IMR-90 (cell line): ENCODE results near the gene MAML3. TPM values are rescaled to one million over a fixed set of nuclear protein-coding genes. Genes with fewer than 3 reads are reported as not detected.

ENCODE experiments used
- ATAC-seq: fragments of 200-7000 bp; cut with Tn5 transposase; 2 replicates; pipeline ENCODE4 v1.9.1; 2020; ENCODE audit warnings: low read depth, mild to moderate bottlenecking, moderate library complexity
- BruUV-seq: library from RNA; stranded (reverse); fragments of 400-500 nt; replicated peaks from 2 replicates; lab custom pipeline; 2021; lab: Mats Ljungman, UMichigan
- CTCF ChIA-PET: fragments of 300-600 bp; formaldehyde crosslinking; extraction: SDS; loops from one replicate; lab custom pipeline; 2021; ENCODE audit warnings: antibody characterized with exemption; lab: Yijun Ruan, JAX
- POLR2A ChIA-PET: fragments of 300-600 bp; sonication (Branson Sonifier 250); formaldehyde crosslinking; loops from one replicate; lab custom pipeline; 2022; ENCODE audit warnings: antibody characterized with exemption; ENCODE audit not compliant: unreplicated experiment; lab: Charles Lee
- DNase-seq: peaks from one replicate; pipeline ENCODE4 v3.0.0; 2013
- H2AFZ ChIP-seq: replicated peaks from 2 replicates; pipeline ENCODE3; 2013; ENCODE audit warnings: low read length, mild to moderate bottlenecking; ENCODE audit not compliant: poor library complexity
- H2AK5ac ChIP-seq: 2 replicates; pipeline ENCODE4 v1.6.1; 2013; ENCODE audit warnings: low read depth, low read length, inconsistent platforms
- H2AK9ac ChIP-seq: replicated peaks from 2 replicates; pipeline ENCODE3; 2013; ENCODE audit warnings: mild to moderate bottlenecking, low read depth, low read length, moderate library complexity; ENCODE audit not compliant: poor library complexity
- H2BK120ac ChIP-seq: 2 replicates; pipeline ENCODE4 v1.6.1; 2013; ENCODE audit warnings: low read depth, low read length, inconsistent platforms
- H2BK15ac ChIP-seq: 3 replicates; pipeline ENCODE4 v1.6.1; 2013; ENCODE audit warnings: low read depth, low read length, inconsistent platforms
- H2BK20ac ChIP-seq: 2 replicates; pipeline ENCODE4 v1.6.1; 2013; ENCODE audit warnings: low read depth, mild to moderate bottlenecking, inconsistent platforms, low read length, moderate library complexity
- H2BK5ac ChIP-seq: 2 replicates; pipeline ENCODE4 v1.6.1; 2013; ENCODE audit warnings: mild to moderate bottlenecking, low read depth, low read length, inconsistent platforms; ENCODE audit not compliant: poor library complexity, severe bottlenecking
- H3K14ac ChIP-seq: replicated peaks from 2 replicates; pipeline ENCODE4 v1.6.1; 2013; ENCODE audit warnings: low read depth, low read length, inconsistent platforms
- H3K18ac ChIP-seq: 2 replicates; pipeline ENCODE4 v1.6.1; 2013; ENCODE audit warnings: low read depth, low read length, control low read depth
- H3K23ac ChIP-seq: 2 replicates; pipeline ENCODE4 v1.6.1; 2013; ENCODE audit warnings: low read depth, low read length, inconsistent platforms
- H3K27ac ChIP-seq: 2 replicates; pipeline ENCODE4 v1.5.1; 2013; ENCODE audit warnings: mild to moderate bottlenecking, control low read depth, low read length; ENCODE audit not compliant: insufficient read depth
- H3K27me3 ChIP-seq: 2 replicates; pipeline ENCODE4 v1.6.1; 2013; ENCODE audit warnings: low read length; ENCODE audit not compliant: control insufficient read depth, insufficient read depth
- H3K36me3 ChIP-seq: 2 replicates; pipeline ENCODE4 v1.6.1; 2013; ENCODE audit warnings: low read length, mixed read lengths; ENCODE audit not compliant: control insufficient read depth, insufficient read depth
- H3K4ac ChIP-seq: 2 replicates; pipeline ENCODE4 v1.6.1; 2013; ENCODE audit warnings: low read depth, low read length, inconsistent platforms
- H3K4me1 ChIP-seq: 2 replicates; pipeline ENCODE4 v1.6.1; 2013; ENCODE audit warnings: low read length, mixed read lengths; ENCODE audit not compliant: control insufficient read depth, insufficient read depth
- H3K4me2 ChIP-seq: 2 replicates; pipeline ENCODE4 v1.6.1; 2013; ENCODE audit warnings: low read depth, mild to moderate bottlenecking, control low read depth, low read length, moderate library complexity
- H3K4me3 ChIP-seq: 2 replicates; pipeline ENCODE4 v1.5.1; 2013; ENCODE audit warnings: low read depth, mild to moderate bottlenecking, control low read depth, low read length, moderate library complexity; ENCODE audit not compliant: insufficient read depth
- H3K56ac ChIP-seq: 2 replicates; pipeline ENCODE4 v1.6.1; 2013; ENCODE audit warnings: low read length, inconsistent platforms; ENCODE audit not compliant: insufficient read depth; ENCODE audit errors: extremely low read depth
- H3K79me1 ChIP-seq, 2 experiments: 2 replicates each; pipeline ENCODE4 v1.6.1; 2013; ENCODE audit warnings: low read length in 2 of 2, inconsistent platforms in 1 of 2, low read depth in 1 of 2
- H3K9ac ChIP-seq: 2 replicates; pipeline ENCODE4 v1.6.1; 2013; ENCODE audit warnings: low read depth, low read length, control low read depth
- H3K9me1 ChIP-seq: 2 replicates; pipeline ENCODE4 v1.6.1; 2013; ENCODE audit warnings: low read length, inconsistent platforms; ENCODE audit not compliant: insufficient read depth
- H3K9me3 ChIP-seq: 2 replicates; pipeline ENCODE4 v1.6.1; 2013; ENCODE audit warnings: low read length; ENCODE audit not compliant: control insufficient read depth, insufficient read depth
- H4K20me1 ChIP-seq: 2 replicates; pipeline ENCODE4 v1.6.1; 2013; ENCODE audit warnings: low read length, inconsistent platforms; ENCODE audit not compliant: insufficient read depth
- H4K5ac ChIP-seq: 2 replicates; pipeline ENCODE4 v1.6.1; 2013; ENCODE audit warnings: mild to moderate bottlenecking, low read depth, low read length, control low read depth
- H4K8ac ChIP-seq, 2 experiments: 2 replicates each; pipeline ENCODE4 v1.6.1; 2013; ENCODE audit warnings: low read depth in 2 of 2, low read length in 2 of 2, control low read depth in 1 of 2, inconsistent platforms in 1 of 2
- H4K91ac ChIP-seq: 2 replicates; pipeline ENCODE4 v1.6.1; 2013; ENCODE audit warnings: low read depth, low read length, inconsistent platforms; ENCODE audit not compliant: insufficient read depth
- CTCF ChIP-seq: conservative IDR thresholded peaks from 2 replicates; pipeline ENCODE4 v1.5.1; 2012; ENCODE audit warnings: mild to moderate bottlenecking, low read depth, low read length, improper control_type of control experiment
- FOS ChIP-seq: fragments of 150-350 bp; IDR thresholded peaks from 2 replicates; pipeline ENCODE4 v1.6.1; 2016; ENCODE audit warnings: low read depth, low read length
- MAZ ChIP-seq: IDR thresholded peaks from 2 replicates; pipeline ENCODE4 v1.6.1; 2012; ENCODE audit warnings: low read depth, mild to moderate bottlenecking, low read length, improper control_type of control experiment, moderate library complexity, borderline replicate concordance
- POLR2A ChIP-seq: IDR thresholded peaks from 2 replicates; pipeline ENCODE4 v1.6.1; 2012; ENCODE audit warnings: mild to moderate bottlenecking, low read depth, low read length
- RAD21 ChIP-seq: IDR thresholded peaks from 2 replicates; pipeline ENCODE4 v1.6.1; 2012; ENCODE audit warnings: low read length, improper control_type of control experiment
- RCOR1 ChIP-seq: IDR thresholded peaks from 2 replicates; pipeline ENCODE4 v1.6.1; 2012; ENCODE audit warnings: mild to moderate bottlenecking, low read length, improper control_type of control experiment; ENCODE audit not compliant: insufficient replicate concordance
- RFX5 ChIP-seq: IDR thresholded peaks from 2 replicates; pipeline ENCODE4 v1.8.0; 2012; ENCODE audit warnings: low read depth, mild to moderate bottlenecking, low read length, moderate library complexity
- USF2 ChIP-seq: fragments of 150-350 bp; IDR thresholded peaks from 2 replicates; pipeline ENCODE4 v1.6.1; 2017; ENCODE audit warnings: mild to moderate bottlenecking, antibody characterized with exemption, low read length, low read depth
- WGBS, 2 experiments: methylation state at CpG; one replicate each; pipeline versions ENCODE4 v1.1.5 to v1.1.7; 2013; ENCODE audit warnings: missing lambda C conversion rate in 2 of 2; ENCODE audit not compliant: insufficient read length in 1 of 2; ENCODE audit errors: extremely low coverage in 2 of 2; 5-methylcytosine and 5-hydroxymethylcytosine counted together
- dilution Hi-C: fragments of 300-500 bp; cut with HindIII; formaldehyde crosslinking; loops from one replicate; pipeline ENCODE4 v1.14.3; 2018; ENCODE audit warnings: low sequenced_read_pairs; ENCODE audit not compliant: unreplicated experiment
- in situ Hi-C: fragments of 300-500 bp; cut with MboI; formaldehyde crosslinking; loops from 3 replicates; pipeline ENCODE4 v1.14.3; 2019; ENCODE audit warnings: low sequenced_read_pairs, inconsistent platforms, mixed read lengths
- intact Hi-C: fragments of 100-400 bp; cut with micrococcal nuclease; formaldehyde crosslinking; loops from 2 replicates; pipeline ENCODE4 v1.10.0; 2022
- polyA plus RNA-seq, 3 experiments: library from polyadenylated mRNA; depleted of rRNA; stranded (reverse); fragments of >200 nt; gene quantifications; 2 replicates each; pipeline ENCODE4 v1.2.3, GENCODE V29; 2012; ENCODE audit warnings: low replicate concordance in 1 of 3
- total RNA-seq: library from RNA; depleted of rRNA; stranded (reverse); fragments of >200 nt; gene quantifications from 2 replicates; pipeline ENCODE4 v1.2.3, GENCODE V29; 2012

The MAML3 gene
- total and polyA plus RNA-seq, 2 of the 4 experiments (the other 2 are of a cell fraction): 0.90 to 1.7 TPM

GRCh38 chr4:139774759-139775487 lies 379.1 kb downstream of the MAML3 start:
- Histone ChIP-seq H3K27ac (no peak overlapping the region), H3K4me3 (no peak overlapping the region), H3K9me1 (no peaks in the 10 kb centered on the region; the same call in 1 of the 2 replicates), H3K18ac (no peak overlapping the region), H3K27me3 (no peaks in the 10 kb centered on the region), H2AFZ (no peak overlapping the region), H2BK20ac (no peak overlapping the region), H2BK15ac (no peak overlapping the region), H2BK120ac (no peak overlapping the region), H4K8ac (no peak overlapping the region), H3K4me2 (no peak overlapping the region), H3K56ac (no peak overlapping the region), H2BK5ac (no peak overlapping the region), H4K91ac (no peak overlapping the region), H2AK5ac (no peak overlapping the region), H4K5ac (no peak overlapping the region), H3K9me3 (no peaks in the 10 kb centered on the region), H3K4ac (no peak overlapping the region), H4K20me1 (no peaks in the 10 kb centered on the region), H3K4me1 (no peaks in the 10 kb centered on the region), H3K23ac (no peak overlapping the region), H3K36me3 (no peaks in the 10 kb centered on the region), H3K79me1 (no peaks in the 10 kb centered on the region), H2AK9ac (no peak overlapping the region), H3K9ac (no peak overlapping the region), H3K14ac (no peak overlapping the region)
- ATAC-seq: no peak
- no TSS peak for BruUV-seq
- ChIA-PET CTCF (interaction anchor here (0.8 kb wide), 1 partner anchor 24 kb away, joined by 3 read pairs; no protein-coding TSS in a partner anchor), POLR2A (no interaction called here)
- TF ChIP-seq RFX5 (no peak), POLR2A (no peak), CTCF (no peak), FOS (no peak), USF2 (no peak), RCOR1 (no peak), MAZ (no peak), RAD21 (no peak)
- intact Hi-C loops (no loop called here), dilution Hi-C loops (no loop called here), in situ Hi-C loops (no loop called here)
- no peak for DNase-seq
- no CpG with 5 or more reads among the region's 6 CpGs for WGBS, 2 experiments
